Heart left ventricle (tissue), 16 donors: Measurements from ENCODE around the gene UROC1. TPM values are rescaled to one million over a fixed set of nuclear protein-coding genes. Genes with fewer than 3 reads are reported as not detected.

Experiments
- ATAC-seq, 4 donors: fragments of 200-7000 bp; cut with Tn5 transposase; one replicate each; pipeline ENCODE4 v1.9.1; 2020 to 2022; ENCODE audit warnings: moderate library complexity in 4 of 4, mild to moderate bottlenecking in 3 of 4, moderate number of reproducible peaks in 1 of 4
- DNase-seq, 5 donors: peaks; one replicate each; pipeline ENCODE4 v3.0.0-alpha.2; 2020
- H3K27ac ChIP-seq, 12 donors: fragments of 200-600 bp; sonication (generic) in 4 of 12; one replicate each; pipeline versions ENCODE4 v1.5.0 to v1.8.0; 2016 to 2022; ENCODE audit warnings: mild to moderate bottlenecking in 2 of 12
- H3K27me3 ChIP-seq, 9 donors: fragments of 200-600 bp; sonication (generic) in 2 of 9; one replicate each; pipeline versions ENCODE4 v1.5.1 to v1.8.0; 2016 to 2022; ENCODE audit warnings: mild to moderate bottlenecking in 3 of 9
- H3K36me3 ChIP-seq, 9 donors: fragments of 200-600 bp; sonication (generic) in 2 of 9; one replicate each; pipeline versions ENCODE4 v1.5.0 to v1.8.0; 2018 to 2022; ENCODE audit warnings: mild to moderate bottlenecking in 2 of 9
- H3K4me1 ChIP-seq, 12 donors: fragments of 200-600 bp; sonication (generic) in 4 of 12; one replicate each; pipeline versions ENCODE4 v1.5.0 to v1.8.0; 2016 to 2022; ENCODE audit warnings: mild to moderate bottlenecking in 3 of 12
- H3K4me3 ChIP-seq, 12 donors: fragments of 200-600 bp; sonication (generic) in 4 of 12; one replicate each; pipeline versions ENCODE4 v1.5.0 to v1.8.0; 2017 to 2022; ENCODE audit warnings: mild to moderate bottlenecking in 9 of 12, moderate library complexity in 4 of 12
- H3K9me3 ChIP-seq, 12 donors: fragments of 200-600 bp; sonication (generic) in 4 of 12; one replicate each; pipeline versions ENCODE4 v1.5.0 to v1.8.0; 2016 to 2022; ENCODE audit warnings: mild to moderate bottlenecking in 1 of 12
- POLR2A ChIP-seq, 2 donors: fragments of 450-650 bp; IDR thresholded peaks; one replicate each; pipeline ENCODE4 v1.6.1; 2017; ENCODE audit warnings: antibody characterized with exemption in 2 of 2, mild to moderate bottlenecking in 2 of 2, moderate library complexity in 2 of 2
- WGBS, 4 donors: extraction: QIAGEN DNeasy Blood & Tissue Kit in 2 of 4; methylation state at CpG; one replicate each; pipeline versions ENCODE4 v1.1.5 to v1.1.7; 2013 to 2018; 5-methylcytosine and 5-hydroxymethylcytosine counted together
- intact Hi-C, 10 donors: fragments of 100-400 bp; cut with DNase I; formaldehyde crosslinking; loops; one replicate each; pipeline versions ENCODE4 v1.11.1 to v1.14.2; 2022
- polyA plus RNA-seq, 2 donors: library from polyadenylated mRNA; stranded (reverse); fragments of 200-250 nt; gene quantifications; one replicate each; pipeline ENCODE4 v1.2.3, GENCODE V29; 2013
- total RNA-seq, 9 donors: library from RNA; depleted of rRNA in 2 of 9; stranded (reverse); fragments of >200 nt in 2 of 9; fragmentation: NEBNext Ultra II Directional in 3 of 9; extraction: Animal tissue kit (Norgen Biotek cat#: 25700) in 3 of 9; gene quantifications; one replicate each; pipeline versions ENCODE4 v1.1.0 to v1.2.4, GENCODE V29; 2016 to 2023
- TF ChIP-seq, protein P1 (sequence below), 12 donors: fragments of 200-600 bp; sonication (generic) in 4 of 12; IDR thresholded peaks; one replicate each; pipeline versions ENCODE4 v1.5.0 to v1.8.0; 2018 to 2022; ENCODE audit warnings: antibody characterized with exemption in 12 of 12, mild to moderate bottlenecking in 5 of 12
- donor health status: ischemic (EF 13 %, LVEDD 7.1; RV severe dilation, severe dysfunction).
- donor health status: healthy with polysubstance abuse.
- donor health status: DM: no; HTN: yes; CAD: no.
- donor health status: DM: no; HTN: no; CAD: no.
- donor health status: ischemic (EF 25% LVEDD 6.9; RV normal size, moderate dysfunction).
- donor health status: ischemic (EF 25% LVEDD 5.7; RV mildly dilated, moderate dysfunction).
- donor health status: healthy.
- donor health status: DM: yes; HTN: yes; CAD: no.
- donor health status: ischemic (EF 35%, LVEDD 5.7; RV mildly dilated, moderate dysfunction).
- donor health status: nonischemic (EF 11% LVEDD 7.7; RV severe dilation, severe dysfunction).
- donor health status: DM: yes; HTN: yes; CAD: no.
- donor health status: PGD.
- donor health status: ischemic (EF 29% LVEDD 5.4; RV normal size, mild dysfunction).
- donor health status: nonischemic (EF 23%, LVEDD 6.1; RV moderate dilation, normal function).

Gene UROC1
- total and polyA plus RNA-seq, 11 donors: not detected

DNA sequence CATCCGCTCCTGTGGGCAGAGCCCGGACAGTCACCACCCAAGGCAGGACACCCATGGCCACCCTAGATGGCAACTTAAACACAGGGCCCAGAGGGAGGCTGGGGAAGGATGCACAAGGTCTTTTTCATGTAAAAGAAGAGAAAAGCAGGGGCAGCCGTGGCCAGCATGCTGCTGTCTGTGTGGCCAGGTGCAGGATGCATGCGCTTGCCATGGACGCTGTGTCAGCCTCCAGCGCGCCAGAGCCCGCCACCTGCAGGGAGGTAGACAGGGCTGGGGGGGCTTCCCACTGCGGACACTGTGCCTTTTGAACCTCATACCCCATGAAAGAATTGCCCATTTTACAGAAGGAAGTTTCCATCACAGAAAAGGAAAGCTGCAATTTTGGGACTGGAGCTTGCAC lies 18.2 kb downstream of the UROC1 start:
- Histone ChIP-seq H3K4me1 (peaks cover 0 to 4% (median 0%) of the 10 kb centered on the region in 12 donors), H3K9me3 (no peaks in the 10 kb centered on the region), H3K36me3 (no peaks in the 10 kb centered on the region), H3K27ac (no peak overlapping the region), H3K27me3 (no peaks in the 10 kb centered on the region), H3K4me3 (no peak overlapping the region)
- no peak for ATAC-seq
- peak in 1 of 5 donors; percentile 20 for DNase-seq
- TF ChIP-seq POLR2A (IDR thresholded peaks at IDR 0.05): no peak
- TF ChIP-seq, protein P1, sequence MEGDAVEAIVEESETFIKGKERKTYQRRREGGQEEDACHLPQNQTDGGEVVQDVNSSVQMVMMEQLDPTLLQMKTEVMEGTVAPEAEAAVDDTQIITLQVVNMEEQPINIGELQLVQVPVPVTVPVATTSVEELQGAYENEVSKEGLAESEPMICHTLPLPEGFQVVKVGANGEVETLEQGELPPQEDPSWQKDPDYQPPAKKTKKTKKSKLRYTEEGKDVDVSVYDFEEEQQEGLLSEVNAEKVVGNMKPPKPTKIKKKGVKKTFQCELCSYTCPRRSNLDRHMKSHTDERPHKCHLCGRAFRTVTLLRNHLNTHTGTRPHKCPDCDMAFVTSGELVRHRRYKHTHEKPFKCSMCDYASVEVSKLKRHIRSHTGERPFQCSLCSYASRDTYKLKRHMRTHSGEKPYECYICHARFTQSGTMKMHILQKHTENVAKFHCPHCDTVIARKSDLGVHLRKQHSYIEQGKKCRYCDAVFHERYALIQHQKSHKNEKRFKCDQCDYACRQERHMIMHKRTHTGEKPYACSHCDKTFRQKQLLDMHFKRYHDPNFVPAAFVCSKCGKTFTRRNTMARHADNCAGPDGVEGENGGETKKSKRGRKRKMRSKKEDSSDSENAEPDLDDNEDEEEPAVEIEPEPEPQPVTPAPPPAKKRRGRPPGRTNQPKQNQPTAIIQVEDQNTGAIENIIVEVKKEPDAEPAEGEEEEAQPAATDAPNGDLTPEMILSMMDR (IDR thresholded peaks at IDR 0.05): no peak
- WGBS, 4 donors: 96 to 97% (median 96%) methylated on average over 9 of the region's 9 CpGs
- intact Hi-C loops: no loop called here

DNA sequence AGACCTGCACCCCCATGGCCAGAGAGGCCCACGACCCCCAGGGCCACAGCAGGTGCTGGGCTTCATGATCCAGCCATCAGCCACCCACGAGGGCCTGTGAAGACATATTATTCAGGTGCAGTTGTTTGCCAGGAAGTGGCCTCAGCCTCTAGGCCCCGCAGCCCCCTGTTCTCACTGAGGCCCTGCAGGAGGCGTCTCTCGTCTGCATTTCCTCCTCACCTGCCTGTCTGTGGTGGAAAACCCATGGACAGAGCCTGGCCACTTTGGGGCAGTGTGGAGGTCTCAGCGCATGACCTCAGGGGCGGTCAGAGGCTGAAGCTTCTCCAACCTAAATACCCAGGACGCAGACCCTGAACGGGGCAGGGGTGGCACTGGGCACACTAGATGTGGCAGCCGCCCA lies 18.6 kb downstream of the UROC1 start:
- H3K4me3 ChIP-seq: no peak overlapping the region
- intact Hi-C loops: no loop called here
- DNase-seq (peak in 1 of 5 donors; percentile 33), ATAC-seq (no peak)
- TF ChIP-seq, protein P1 (IDR thresholded peaks at IDR 0.05): no peak
- no peak for TF ChIP-seq POLR2A (IDR thresholded peaks at IDR 0.05)
- WGBS, 4 donors: 53 to 68% (median 65%) methylated on average over 7 to 10 of the region's 10 CpGs
- H3K36me3 ChIP-seq: no peaks in the 10 kb centered on the region
- no peak overlapping the region for H3K27ac ChIP-seq
- H3K9me3 ChIP-seq: no peaks in the 10 kb centered on the region
- no peaks in the 10 kb centered on the region for H3K27me3 ChIP-seq
- H3K4me1 ChIP-seq: peaks cover 0 to 4% (median 0%) of the 10 kb centered on the region in 12 donors

DNA sequence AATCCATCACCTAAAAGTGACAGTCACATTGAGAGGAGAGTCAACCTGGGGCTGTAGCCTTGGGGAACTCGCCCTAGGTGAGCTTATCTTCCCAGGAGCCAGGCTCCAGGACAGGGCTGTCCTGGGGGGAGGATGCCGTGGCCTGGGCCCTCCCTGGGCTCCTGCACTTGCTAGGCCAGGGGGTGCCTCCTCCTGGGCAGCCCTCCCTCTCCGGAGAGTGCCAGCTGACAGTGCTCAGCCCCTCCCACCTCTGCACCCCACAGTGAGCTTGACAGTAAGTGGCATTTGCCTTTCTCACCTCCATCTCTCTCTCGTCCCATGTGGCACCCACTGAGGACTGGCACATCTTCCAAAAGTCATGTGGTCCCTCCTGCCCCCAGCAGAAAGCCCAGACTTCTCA lies 19.1 kb downstream of the UROC1 start:
- Histone ChIP-seq H3K36me3 (no peaks in the 10 kb centered on the region), H3K4me3 (no peak overlapping the region), H3K4me1 (peaks cover 0 to 4% (median 0%) of the 10 kb centered on the region in 12 donors), H3K9me3 (no peaks in the 10 kb centered on the region), H3K27me3 (no peaks in the 10 kb centered on the region), H3K27ac (no peak overlapping the region)
- intact Hi-C loops: no loop called here
- DNase-seq (peak in 1 of 5 donors; percentile 34), ATAC-seq (no peak)
- 60 to 77% (median 63%) methylated on average over 4 of the region's 4 CpGs for WGBS, 4 donors
- no peak for TF ChIP-seq POLR2A (IDR thresholded peaks at IDR 0.05)
- TF ChIP-seq, protein P1 (IDR thresholded peaks at IDR 0.05): no peak

DNA sequence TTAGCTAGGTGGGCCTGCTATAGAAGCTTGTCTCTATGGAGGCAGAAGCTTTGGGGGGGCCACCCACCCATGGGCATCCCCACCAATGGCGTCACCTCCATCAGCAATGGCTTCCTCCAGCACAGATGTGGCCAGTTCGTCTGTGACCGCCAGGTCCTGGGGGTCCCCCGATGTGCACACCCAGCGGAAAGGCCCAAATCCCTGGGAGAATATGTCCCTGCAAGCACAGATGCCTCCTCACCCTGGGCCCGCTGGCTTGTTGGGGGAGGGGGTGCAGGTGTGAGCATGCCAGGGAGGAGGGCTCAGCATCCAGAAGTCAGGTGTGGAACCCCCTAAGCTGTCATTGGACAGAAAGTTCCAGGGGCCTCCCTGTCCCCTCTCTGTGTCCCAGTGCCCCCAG lies 19.6 kb downstream of the UROC1 start:
- H3K27ac ChIP-seq: no peak overlapping the region
- no peak for ATAC-seq
- H3K4me3 ChIP-seq: no peak overlapping the region
- 88 to 100% (median 94%) methylated on average over 1 to 6 of the region's 6 CpGs for WGBS, 4 donors
- peaks cover 0 to 4% (median 0%) of the 10 kb centered on the region in 12 donors for H3K4me1 ChIP-seq
- H3K9me3 ChIP-seq: no peaks in the 10 kb centered on the region
- intact Hi-C loops: no loop called here
- no peak for TF ChIP-seq POLR2A (IDR thresholded peaks at IDR 0.05)
- TF ChIP-seq, protein P1 (IDR thresholded peaks at IDR 0.05): no peak
- H3K36me3 ChIP-seq: no peaks in the 10 kb centered on the region
- no peaks in the 10 kb centered on the region for H3K27me3 ChIP-seq
- DNase-seq: peak in 1 of 5 donors; percentile 51
